Tibial artery (tissue), 4 donors: ENCODE measurements around the gene CFAP157.

Experiments
- DNase-seq, 2 donors: peaks; one replicate each; pipeline ENCODE4 v3.0.0-alpha.2; 2019
- H3K27ac ChIP-seq, 2 donors: fragments of 200-600 bp; sonication (generic) in 1 of 2; 1 replicate in 1 of 2; 2 replicates in 1 of 2; pipeline ENCODE4 v1.5.1; 2018 to 2019; ENCODE audit warnings: mild to moderate bottlenecking in 1 of 2
- H3K27me3 ChIP-seq, 2 donors: fragments of 200-600 bp; sonication (generic) in 1 of 2; one replicate each; pipeline versions ENCODE4 v1.5.1 to v1.6.0; 2016 to 2019
- H3K36me3 ChIP-seq, 3 donors: fragments of 200-600 bp; sonication (generic) in 2 of 3; one replicate each; pipeline ENCODE4 v1.5.1; 2016 to 2019; ENCODE audit warnings: mild to moderate bottlenecking in 2 of 3
- H3K4me1 ChIP-seq, 4 donors: fragments of 200-600 bp; sonication (generic) in 2 of 4; 1 replicate in 3 of 4; 2 replicates in 1 of 4; pipeline ENCODE4 v1.5.1; 2016 to 2019
- H3K4me3 ChIP-seq, 2 donors: fragments of 200-600 bp; sonication (generic) in 1 of 2; 1 replicate in 1 of 2; 2 replicates in 1 of 2; pipeline ENCODE4 v1.5.1; 2018 to 2019; ENCODE audit warnings: mild to moderate bottlenecking in 2 of 2
- H3K9me3 ChIP-seq, 3 donors: fragments of 200-600 bp; sonication (generic) in 1 of 3; one replicate each; pipeline ENCODE4 v1.5.1; 2016 to 2019
- CTCF ChIP-seq, 2 experiments: fragments of 200-600 bp in 1 of 2; fragments of 450-650 bp in 1 of 2; IDR thresholded peaks; one replicate each; pipeline ENCODE4 v1.5.1; 2017 to 2019; ENCODE audit warnings: antibody characterized with exemption in 2 of 2, mild to moderate bottlenecking in 1 of 2, moderate library complexity in 1 of 2
- intact Hi-C: fragments of 100-400 bp; cut with DNase I; formaldehyde crosslinking; loops from one replicate; pipeline ENCODE4 v1.15.0; 2023; ENCODE audit warnings: low total_unique reads

The CFAP157 gene

GRCh38 chr9:127693143-127693542 lies 13.6 kb upstream of the CFAP157 start:
- intact Hi-C loops: no loop called here
- no peaks in the 10 kb centered on the region for H3K9me3 ChIP-seq
- H3K4me1 ChIP-seq: no peaks in the 10 kb centered on the region
- no peak overlapping the region for H3K27ac ChIP-seq
- no peaks in the 10 kb centered on the region for H3K27me3 ChIP-seq
- H3K4me3 ChIP-seq: no peak overlapping the region
- peaks cover 11 to 51% (median 36%) of the 10 kb centered on the region in 3 donors for H3K36me3 ChIP-seq
- no peak for TF ChIP-seq CTCF (IDR thresholded peaks at IDR 0.05)
- no peak for DNase-seq

- H3K9me3 ChIP-seq: no peaks in the 10 kb centered on the region
- peaks cover 11 to 45% (median 33%) of the 10 kb centered on the region in 3 donors for H3K36me3 ChIP-seq
- no peak for DNase-seq
- no peaks in the 10 kb centered on the region for H3K27me3 ChIP-seq
- H3K4me3 ChIP-seq: no peak overlapping the region
- intact Hi-C loops: no loop called here
- no peaks in the 10 kb centered on the region for H3K4me1 ChIP-seq
- no peak overlapping the region for H3K27ac ChIP-seq
- no peak for TF ChIP-seq CTCF (IDR thresholded peaks at IDR 0.05)
Observed at GRCh38 chr9:127693697-127694096, 13.1 kb upstream of the CFAP157 start.

GRCh38 chr9:127694890-127695720 lies 11.7 kb upstream of the CFAP157 start:
- no peak overlapping the region for H3K4me3 ChIP-seq
- intact Hi-C loops: no loop called here
- H3K27ac ChIP-seq: no peak overlapping the region
- H3K27me3 ChIP-seq: no peaks in the 10 kb centered on the region
- H3K4me1 ChIP-seq: peaks cover 0 to 8% (median 0%) of the 10 kb centered on the region in 4 donors
- no peak for TF ChIP-seq CTCF (IDR thresholded peaks at IDR 0.05)
- H3K36me3 ChIP-seq: peaks cover 11 to 31% (median 22%) of the 10 kb centered on the region in 3 donors
- DNase-seq: no peak
- no peaks in the 10 kb centered on the region for H3K9me3 ChIP-seq

- no peaks in the 10 kb centered on the region for H3K27me3 ChIP-seq
- peak overlapping the region in 1 of 2 donors; percentile 76 for H3K27ac ChIP-seq
- peaks cover 0 to 8% (median 0%) of the 10 kb centered on the region in 4 donors for H3K4me1 ChIP-seq
- H3K36me3 ChIP-seq: peaks cover 0 to 6% (median 2%) of the 10 kb centered on the region in 3 donors
- no peak for DNase-seq
- no peak overlapping the region for H3K4me3 ChIP-seq
- no peaks in the 10 kb centered on the region for H3K9me3 ChIP-seq
- intact Hi-C loops: no loop called here
- TF ChIP-seq CTCF (IDR thresholded peaks at IDR 0.05): no peak
Observed at GRCh38 chr9:127697575-127697974, 9.2 kb upstream of the CFAP157 start.

GRCh38 chr9:127698386-127698785 lies 8.4 kb upstream of the CFAP157 start:
- Histone ChIP-seq H3K9me3 (no peaks in the 10 kb centered on the region), H3K27me3 (no peaks in the 10 kb centered on the region), H3K27ac (peak overlapping the region; percentile 76 to 79), H3K4me3 (no peak overlapping the region), H3K4me1 (peaks cover 0 to 8% (median 0%) of the 10 kb centered on the region in 4 donors), H3K36me3 (peaks cover 0 to 5% (median 0%) of the 10 kb centered on the region in 3 donors)
- no peak for TF ChIP-seq CTCF (IDR thresholded peaks at IDR 0.05)
- no peak for DNase-seq
- intact Hi-C loops: no loop called here
